GM12878 (cell line): ENCODE measurements around the gene DUS2. TPM values are rescaled to one million over a fixed set of nuclear protein-coding genes. Genes with fewer than 3 reads are reported as not detected.

Source experiments
- ATAC-seq: fragments of 200-7000 bp; cut with Tn5 transposase; 3 replicates; pipeline ENCODE4 v1.9.1; 2020; ENCODE audit warnings: mild to moderate bottlenecking, moderate library complexity
- BruUV-seq: library from RNA; stranded (reverse); fragments of 400-500 nt; replicated peaks from 2 replicates; lab custom pipeline; 2021; lab: Mats Ljungman, UMichigan
- CTCF ChIA-PET: fragments of 300-600 bp; sonication (Branson Sonifier 250); formaldehyde crosslinking; extraction: SDS; loops from one replicate; lab custom pipeline; 2021; ENCODE audit warnings: inconsistent platforms; lab: Yijun Ruan, JAX
- POLR2A ChIA-PET: fragments of 350-600 bp; formaldehyde crosslinking; extraction: SDS; loops from one replicate; lab custom pipeline; 2021; ENCODE audit warnings: inconsistent platforms; lab: Charles Lee
- RAD21 ChIA-PET: fragments of 300-600 bp; sonication (Branson Sonifier 250); formaldehyde crosslinking; loops from one replicate; lab custom pipeline; 2023; ENCODE audit warnings: antibody characterized with exemption; ENCODE audit not compliant: unreplicated experiment; lab: Charles Lee
- SMC1A ChIA-PET: fragments of 300-600 bp; sonication (Branson Sonifier 250); formaldehyde crosslinking; loops from one replicate; lab custom pipeline; 2023; ENCODE audit not compliant: unreplicated experiment, uncharacterized antibody; lab: Charles Lee
- DNase-seq: peaks from one replicate; pipeline ENCODE4 v3.0.0-alpha.2; 2011; ENCODE audit warnings: low read depth, low spot score
- FAIRE-seq: peaks from 3 replicates; lab custom pipeline; 2011; peaks lifted over from hg19 to GRCh38; lab: Jason Lieb, UNC
- H2AFZ ChIP-seq: 2 replicates; pipeline ENCODE4 v1.6.0; 2011; ENCODE audit warnings: low read depth, low read length, control low read depth; ENCODE audit not compliant: control insufficient read depth
- H3K27ac ChIP-seq: 2 replicates; pipeline ENCODE4 v1.5.1; 2011; ENCODE audit warnings: control low read depth; ENCODE audit not compliant: control insufficient read depth, insufficient read depth
- H3K27me3 ChIP-seq, 2 experiments: replicated peaks in 1 of 2; 2 replicates each; pipeline versions ENCODE4 v1.6.0 to v1.6.1; 2011; ENCODE audit warnings: low read length in 1 of 2; ENCODE audit not compliant: control insufficient read depth in 2 of 2, insufficient read depth in 2 of 2
- H3K36me3 ChIP-seq, 2 experiments: 2 replicates each; pipeline ENCODE4 v1.5.1; 2011; ENCODE audit warnings: low read length in 1 of 2; ENCODE audit not compliant: control insufficient read depth in 2 of 2, insufficient read depth in 2 of 2
- H3K4me1 ChIP-seq: 2 replicates; pipeline ENCODE4 v1.6.1; 2011; ENCODE audit warnings: mild to moderate bottlenecking, low read length, moderate library complexity, mixed read lengths; ENCODE audit not compliant: control insufficient read depth, insufficient read depth
- H3K4me2 ChIP-seq: 2 replicates; pipeline ENCODE4 v1.6.0; 2011; ENCODE audit warnings: control low read depth; ENCODE audit not compliant: control insufficient read depth, insufficient read depth
- H3K4me3 ChIP-seq: fragments of 200-600 bp; sonication (generic); 2 replicates; pipeline ENCODE4 v1.5.1; 2016
- H3K79me2 ChIP-seq: 2 replicates; pipeline ENCODE4 v1.6.0; 2011; ENCODE audit warnings: low read length; ENCODE audit not compliant: control insufficient read depth, insufficient read depth
- H3K9ac ChIP-seq: 2 replicates; pipeline ENCODE4 v1.8.0; 2011; ENCODE audit warnings: low read length, control low read depth, mixed read lengths; ENCODE audit not compliant: control insufficient read depth, insufficient read depth
- H3K9me3 ChIP-seq: replicated peaks from 3 replicates; pipeline ENCODE4 v1.5.1; 2011; ENCODE audit warnings: mild to moderate bottlenecking, low read length; ENCODE audit not compliant: control insufficient read depth, insufficient read depth
- H4K20me1 ChIP-seq: 2 replicates; pipeline ENCODE4 v1.6.0; 2011; ENCODE audit not compliant: control insufficient read depth, insufficient read depth
- CBX3 ChIP-seq: fragments of 200-600 bp; sonication (generic); IDR thresholded peaks from 2 replicates; pipeline ENCODE4 v1.6.1; 2016; ENCODE audit warnings: low read depth, borderline replicate concordance
- CBX5 ChIP-seq: sonication (generic); IDR thresholded peaks from 2 replicates; pipeline ENCODE4 v1.6.1; 2016; ENCODE audit warnings: low read depth, moderate library complexity, mild to moderate bottlenecking, inconsistent platforms
- FOS ChIP-seq: IDR thresholded peaks from 3 replicates; pipeline ENCODE4 v1.6.1; 2011; ENCODE audit warnings: borderline replicate concordance; ENCODE audit not compliant: insufficient read length; ENCODE audit errors: extremely low read depth
- HDAC2 ChIP-seq: fragments of 200-600 bp; sonication (generic); IDR thresholded peaks from 2 replicates; pipeline ENCODE4 v1.6.1; 2017
- RELA ChIP-seq: fragments of 450-650 bp; IDR thresholded peaks from 2 replicates; pipeline ENCODE4 v1.8.0; 2014; ENCODE audit warnings: borderline replicate concordance; ENCODE audit not compliant: partially characterized antibody
- WGBS: methylation state at CpG from one replicate; pipeline ENCODE4 v1.1.6; 2016; ENCODE audit warnings: low lambda C conversion rate; ENCODE audit not compliant: insufficient replicate concordance, insufficient coverage; ENCODE audit errors: missing lambda C conversion rate; 5-methylcytosine and 5-hydroxymethylcytosine counted together
- in situ Hi-C: fragments of 300-500 bp; cut with MboI; formaldehyde crosslinking; loops from 9 replicates; pipeline ENCODE4 v1.14.3; 2018; ENCODE audit warnings: mixed read lengths
- intact Hi-C: fragments of 100-400 bp; cut with micrococcal nuclease; formaldehyde crosslinking; loops from one replicate; pipeline ENCODE4 v1.14.2; 2022; ENCODE audit not compliant: unreplicated experiment
- polyA plus RNA-seq, 11 experiments: library from polyadenylated mRNA; depleted of rRNA in 4 of 11; unstranded in 6 of 11; stranded (reverse) in 5 of 11; fragments of >200 nt; fragmentation: Nextera tagmentation in 4 of 11; fragmentation: Illumina TruSeq in 1 of 11; extraction: Ambion mirVana in 4 of 11; extraction: Trizol in 1 of 11; gene quantifications; 1 replicate in 1 of 11; 2 replicates in 10 of 11; pipeline versions ENCODE4 v1.2.1 to v1.2.3, GENCODE V29; 2011 to 2016; ENCODE audit warnings: inconsistent platforms in 2 of 11, missing spikeins in 2 of 11, low read depth in 1 of 11
- total RNA-seq, 4 experiments: library from RNA; depleted of rRNA in 3 of 4; stranded (reverse); fragments of >200 nt in 3 of 4; fragmentation: Illumina TruSeq in 1 of 4; extraction: Trizol in 1 of 4; gene quantifications; 2 replicates each; pipeline versions ENCODE4 v1.2.1 to v1.2.3, GENCODE V29; 2013 to 2021
- TF ChIP-seq, protein P1 (sequence below): fragments of 150-350 bp; IDR thresholded peaks from 2 replicates; pipeline ENCODE4 v1.6.1; 2016; ENCODE audit warnings: low read depth, low read length

DUS2 gene
- total and polyA plus RNA-seq, 10 of the 15 experiments (the other 5 are each of a cell fraction or from before 2014, with no cell fraction given): 4.8 to 32.3 (median 25.5) TPM

DNA sequence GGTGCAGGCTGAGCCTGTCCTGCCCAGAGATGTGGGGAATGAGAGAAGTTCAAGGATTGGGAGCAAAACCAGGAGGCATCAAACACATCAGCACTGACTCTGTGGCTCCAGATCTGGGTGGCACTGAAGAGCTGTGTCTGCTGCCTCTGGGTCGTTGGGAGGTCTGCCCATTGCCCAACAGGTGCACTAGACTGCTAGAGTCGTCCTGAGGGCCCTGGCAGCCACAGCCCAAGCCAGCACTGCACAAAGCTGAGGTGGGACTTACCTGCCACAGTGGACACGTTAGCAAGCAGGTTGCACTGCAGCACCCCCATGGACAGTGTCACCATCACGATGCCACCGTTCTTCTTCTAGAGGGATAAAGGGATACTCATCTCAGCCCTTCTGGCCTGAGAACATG is 46.1 kb upstream of the DUS2 start:
- H3K9ac ChIP-seq: no peak overlapping the region
- ChIA-PET RAD21 (no interaction called here), CTCF (interaction anchor here (1.2 kb wide), 1 partner anchor 15 kb away, joined by 3 read pairs; no protein-coding TSS in a partner anchor), SMC1A (interaction anchor here (1.2 kb wide), 1 partner anchor 15 kb away, joined by 3 read pairs; no protein-coding TSS in a partner anchor), POLR2A (interaction anchor here (1.6 kb wide), 1 partner anchor 12 kb away, joined by 5 read pairs; no protein-coding TSS in a partner anchor)
- H3K4me3 ChIP-seq: no peak overlapping the region
- intact Hi-C loops (no loop called here), in situ Hi-C loops (no loop called here)
- no peak for ATAC-seq
- no TSS peak for BruUV-seq
- no peaks in the 10 kb centered on the region for H4K20me1 ChIP-seq
- H3K27ac ChIP-seq: no peak overlapping the region
- WGBS: 47% methylated on average over 5 of the region's 5 CpGs
- H3K9me3 ChIP-seq: no peaks in the 10 kb centered on the region
- TF ChIP-seq CBX5 (no peak), CBX3 (no peak), FOS (no peak), RELA (no peak)
- peaks cover 22% of the 10 kb centered on the region for H3K4me1 ChIP-seq
- H2AFZ ChIP-seq: no peak overlapping the region
- no peaks in the 10 kb centered on the region for H3K36me3 ChIP-seq
- FAIRE-seq: no peak
- H3K27me3 ChIP-seq: no peaks in the 10 kb centered on the region; a peak in 1 of 4 replicates
- no peak overlapping the region for H3K4me2 ChIP-seq
- no peak for DNase-seq
- no peaks in the 10 kb centered on the region for H3K79me2 ChIP-seq

DNA sequence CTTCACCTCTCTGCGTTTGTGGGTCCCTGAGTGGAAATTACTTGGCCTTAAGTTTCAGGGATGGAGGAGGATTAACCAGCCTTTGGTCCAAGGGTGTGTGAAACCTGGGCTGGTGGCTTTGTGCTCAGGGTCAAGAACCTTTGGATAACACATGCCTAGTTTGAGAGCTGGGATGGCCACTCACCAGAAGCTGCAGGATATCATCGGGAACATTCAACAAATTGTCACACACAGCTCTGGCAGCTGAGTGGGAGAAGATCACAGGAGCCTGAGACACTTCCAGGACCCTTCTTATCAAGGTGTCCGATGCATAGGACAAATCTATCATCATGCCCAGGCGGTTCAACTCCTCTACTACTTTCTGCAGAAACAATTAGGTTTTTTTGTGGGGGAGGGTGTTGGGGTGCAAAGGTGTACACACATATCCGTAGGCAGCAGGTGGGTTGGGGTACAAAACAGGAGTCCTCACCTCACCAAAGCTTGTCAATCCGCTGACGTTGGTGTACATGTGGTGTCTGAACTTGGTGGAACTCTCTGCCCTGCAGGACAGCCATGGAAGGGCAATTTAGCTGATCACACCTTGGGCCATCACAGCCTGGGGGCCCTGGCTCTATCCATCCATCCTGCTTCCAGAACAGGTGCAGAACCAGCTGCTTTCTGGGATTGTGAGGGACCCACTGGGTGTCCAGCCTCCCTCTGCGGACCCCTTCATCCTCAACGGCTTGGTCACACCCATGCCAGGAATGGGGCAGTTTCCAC is 45.4 kb upstream of the DUS2 start:
- FAIRE-seq (no peak), ATAC-seq (no peak), DNase-seq (no peak)
- Histone ChIP-seq H3K4me2 (no peak overlapping the region), H2AFZ (no peak overlapping the region), H3K79me2 (no peaks in the 10 kb centered on the region), H3K9me3 (no peaks in the 10 kb centered on the region), H3K27ac (no peak overlapping the region), H3K4me3 (no peak overlapping the region), H4K20me1 (no peaks in the 10 kb centered on the region), H3K9ac (no peak overlapping the region), H3K27me3 (no peaks in the 10 kb centered on the region; a peak in 1 of 4 replicates), H3K4me1 (peaks cover 22% of the 10 kb centered on the region), H3K36me3 (no peaks in the 10 kb centered on the region)
- in situ Hi-C loops (no loop called here), intact Hi-C loops (no loop called here)
- ChIA-PET CTCF (no interaction called here), SMC1A (interaction anchor here (1.2 kb wide), 1 partner anchor 15 kb away, joined by 3 read pairs; no protein-coding TSS in a partner anchor), RAD21 (interaction anchor here (0.5 kb wide), 1 partner anchor 515 kb away, joined by 3 read pairs; no protein-coding TSS in a partner anchor), POLR2A (interaction anchor here (0.6 kb wide), 1 partner anchor 233 kb away, joined by 3 read pairs; no protein-coding TSS in a partner anchor)
- WGBS: 74% methylated on average over 9 of the region's 9 CpGs
- no TSS peak for BruUV-seq
- no peak for TF ChIP-seq HDAC2
- TF ChIP-seq, protein P1, sequence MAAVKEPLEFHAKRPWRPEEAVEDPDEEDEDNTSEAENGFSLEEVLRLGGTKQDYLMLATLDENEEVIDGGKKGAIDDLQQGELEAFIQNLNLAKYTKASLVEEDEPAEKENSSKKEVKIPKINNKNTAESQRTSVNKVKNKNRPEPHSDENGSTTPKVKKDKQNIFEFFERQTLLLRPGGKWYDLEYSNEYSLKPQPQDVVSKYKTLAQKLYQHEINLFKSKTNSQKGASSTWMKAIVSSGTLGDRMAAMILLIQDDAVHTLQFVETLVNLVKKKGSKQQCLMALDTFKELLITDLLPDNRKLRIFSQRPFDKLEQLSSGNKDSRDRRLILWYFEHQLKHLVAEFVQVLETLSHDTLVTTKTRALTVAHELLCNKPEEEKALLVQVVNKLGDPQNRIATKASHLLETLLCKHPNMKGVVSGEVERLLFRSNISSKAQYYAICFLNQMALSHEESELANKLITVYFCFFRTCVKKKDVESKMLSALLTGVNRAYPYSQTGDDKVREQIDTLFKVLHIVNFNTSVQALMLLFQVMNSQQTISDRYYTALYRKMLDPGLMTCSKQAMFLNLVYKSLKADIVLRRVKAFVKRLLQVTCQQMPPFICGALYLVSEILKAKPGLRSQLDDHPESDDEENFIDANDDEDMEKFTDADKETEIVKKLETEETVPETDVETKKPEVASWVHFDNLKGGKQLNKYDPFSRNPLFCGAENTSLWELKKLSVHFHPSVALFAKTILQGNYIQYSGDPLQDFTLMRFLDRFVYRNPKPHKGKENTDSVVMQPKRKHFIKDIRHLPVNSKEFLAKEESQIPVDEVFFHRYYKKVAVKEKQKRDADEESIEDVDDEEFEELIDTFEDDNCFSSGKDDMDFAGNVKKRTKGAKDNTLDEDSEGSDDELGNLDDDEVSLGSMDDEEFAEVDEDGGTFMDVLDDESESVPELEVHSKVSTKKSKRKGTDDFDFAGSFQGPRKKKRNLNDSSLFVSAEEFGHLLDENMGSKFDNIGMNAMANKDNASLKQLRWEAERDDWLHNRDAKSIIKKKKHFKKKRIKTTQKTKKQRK: no peak
- TF ChIP-seq, all 136 proteins: peak for 0
